WTC11 (cell line): ENCODE data around the gene PLIN3.

ENCODE experiments used
- CBFB ChIP-seq: sonication (generic); formaldehyde crosslinking; IDR thresholded peaks from 2 replicates; pipeline ENCODE4 v1.8.1; 2022; ENCODE audit warnings: mild to moderate bottlenecking, low read depth, missing genetic modification reagents
- CREB1 ChIP-seq: sonication (generic); formaldehyde crosslinking; IDR thresholded peaks from 2 replicates; pipeline ENCODE4 v1.8.0; 2023; ENCODE audit warnings: mild to moderate bottlenecking, missing genetic modification reagents
- GABPB1 ChIP-seq: sonication (generic); formaldehyde crosslinking; IDR thresholded peaks from 2 replicates; pipeline ENCODE4 v1.8.1; 2023; ENCODE audit warnings: mild to moderate bottlenecking, missing genetic modification reagents
- JUN ChIP-seq: sonication (generic); formaldehyde crosslinking; IDR thresholded peaks from 2 replicates; pipeline ENCODE4 v1.8.0; 2023; ENCODE audit warnings: mild to moderate bottlenecking, missing genetic modification reagents
- SOX15 ChIP-seq: fragments of 250-450 bp; sonication (Bioruptor Pico); IDR thresholded peaks from 2 replicates; pipeline ENCODE4 v1.9.0; 2021; ENCODE audit warnings: mild to moderate bottlenecking
- SP1 ChIP-seq: sonication (generic); formaldehyde crosslinking; conservative IDR thresholded peaks from 2 replicates; pipeline ENCODE4 v1.8.1; 2022; ENCODE audit warnings: missing genetic modification reagents
- ZNF121 ChIP-seq: sonication (generic); formaldehyde crosslinking; IDR thresholded peaks from 2 replicates; pipeline ENCODE4 v1.8.0; 2023; ENCODE audit warnings: missing genetic modification reagents
- TF ChIP-seq, protein P1 (sequence below): fragments of 200-600 bp; IDR thresholded peaks from 2 replicates; pipeline ENCODE4 v1.8.0; 2022; ENCODE audit warnings: antibody characterized with exemption
- TF ChIP-seq, protein P2 (sequence below): sonication (generic); formaldehyde crosslinking; IDR thresholded peaks from 2 replicates; pipeline ENCODE4 v1.8.0; 2022; ENCODE audit warnings: mild to moderate bottlenecking, missing genetic modification reagents
- TF ChIP-seq, protein P3 (sequence below): sonication (generic); formaldehyde crosslinking; IDR thresholded peaks from 2 replicates; pipeline ENCODE4 v1.8.1; 2023; ENCODE audit warnings: mild to moderate bottlenecking, missing genetic modification reagents, moderate library complexity
- TF ChIP-seq, protein P4 (sequence below): sonication (generic); formaldehyde crosslinking; IDR thresholded peaks from 2 replicates; pipeline ENCODE4 v1.8.1; 2022; ENCODE audit warnings: low read depth, missing genetic modification reagents, borderline replicate concordance

DNA sequence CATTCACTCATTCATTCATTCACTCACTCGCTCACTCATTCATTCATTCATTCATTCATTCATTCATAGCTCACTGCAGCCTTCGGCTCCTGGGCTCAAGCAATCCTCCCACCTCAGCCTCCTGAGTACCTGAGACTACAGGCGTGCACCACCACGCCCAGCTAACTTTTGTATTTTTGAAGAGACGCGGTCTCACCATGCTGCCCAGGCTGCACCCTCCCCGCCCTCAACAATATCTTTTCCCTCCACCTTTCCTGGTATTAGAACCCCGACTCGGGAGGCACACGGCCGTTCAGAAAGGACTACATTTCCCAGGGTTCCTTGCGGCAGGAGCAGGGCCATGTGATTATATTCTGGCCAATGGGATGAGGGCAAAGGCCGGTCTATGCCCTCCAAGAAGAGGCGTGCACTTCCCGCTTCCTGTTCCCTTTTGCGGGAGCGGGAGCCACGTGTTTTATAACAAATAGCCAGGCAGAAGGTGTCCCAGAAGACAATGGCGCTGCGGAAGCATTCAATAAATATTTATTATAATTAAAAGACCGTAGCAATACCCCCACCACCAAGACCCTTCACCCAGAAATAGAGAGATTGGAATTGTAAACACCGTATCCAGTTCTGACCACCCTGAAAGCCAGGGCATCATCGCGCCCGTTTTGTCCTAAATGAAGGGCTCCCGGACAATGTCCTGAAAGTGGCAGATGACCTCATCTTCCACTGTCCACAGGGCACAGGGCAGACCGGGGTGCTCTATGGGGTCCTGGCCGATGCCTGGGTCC, 51.9 kb downstream of the PLIN3 start:
- TF ChIP-seq, protein P1, sequence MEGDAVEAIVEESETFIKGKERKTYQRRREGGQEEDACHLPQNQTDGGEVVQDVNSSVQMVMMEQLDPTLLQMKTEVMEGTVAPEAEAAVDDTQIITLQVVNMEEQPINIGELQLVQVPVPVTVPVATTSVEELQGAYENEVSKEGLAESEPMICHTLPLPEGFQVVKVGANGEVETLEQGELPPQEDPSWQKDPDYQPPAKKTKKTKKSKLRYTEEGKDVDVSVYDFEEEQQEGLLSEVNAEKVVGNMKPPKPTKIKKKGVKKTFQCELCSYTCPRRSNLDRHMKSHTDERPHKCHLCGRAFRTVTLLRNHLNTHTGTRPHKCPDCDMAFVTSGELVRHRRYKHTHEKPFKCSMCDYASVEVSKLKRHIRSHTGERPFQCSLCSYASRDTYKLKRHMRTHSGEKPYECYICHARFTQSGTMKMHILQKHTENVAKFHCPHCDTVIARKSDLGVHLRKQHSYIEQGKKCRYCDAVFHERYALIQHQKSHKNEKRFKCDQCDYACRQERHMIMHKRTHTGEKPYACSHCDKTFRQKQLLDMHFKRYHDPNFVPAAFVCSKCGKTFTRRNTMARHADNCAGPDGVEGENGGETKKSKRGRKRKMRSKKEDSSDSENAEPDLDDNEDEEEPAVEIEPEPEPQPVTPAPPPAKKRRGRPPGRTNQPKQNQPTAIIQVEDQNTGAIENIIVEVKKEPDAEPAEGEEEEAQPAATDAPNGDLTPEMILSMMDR, result no peak
- TF ChIP-seq CBFB (CRISPR knock-in tag), result no peak
- peak; percentile 41; the same call in 1 of the 2 replicates for TF ChIP-seq SP1 (CRISPR knock-in tag)
- TF ChIP-seq, protein P2, sequence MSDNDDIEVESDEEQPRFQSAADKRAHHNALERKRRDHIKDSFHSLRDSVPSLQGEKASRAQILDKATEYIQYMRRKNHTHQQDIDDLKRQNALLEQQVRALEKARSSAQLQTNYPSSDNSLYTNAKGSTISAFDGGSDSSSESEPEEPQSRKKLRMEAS (CRISPR knock-in tag), result peak; percentile 96
- no peak for TF ChIP-seq ZNF121 (CRISPR knock-in tag)
- no peak for TF ChIP-seq CREB1
- TF ChIP-seq, protein P3, sequence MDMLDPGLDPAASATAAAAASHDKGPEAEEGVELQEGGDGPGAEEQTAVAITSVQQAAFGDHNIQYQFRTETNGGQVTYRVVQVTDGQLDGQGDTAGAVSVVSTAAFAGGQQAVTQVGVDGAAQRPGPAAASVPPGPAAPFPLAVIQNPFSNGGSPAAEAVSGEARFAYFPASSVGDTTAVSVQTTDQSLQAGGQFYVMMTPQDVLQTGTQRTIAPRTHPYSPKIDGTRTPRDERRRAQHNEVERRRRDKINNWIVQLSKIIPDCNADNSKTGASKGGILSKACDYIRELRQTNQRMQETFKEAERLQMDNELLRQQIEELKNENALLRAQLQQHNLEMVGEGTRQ (CRISPR knock-in tag), result peak; percentile 98
- TF ChIP-seq GABPB1 (CRISPR knock-in tag), result no peak
- no peak for TF ChIP-seq SOX15 (CRISPR knock-in tag)
- TF ChIP-seq, protein P4, sequence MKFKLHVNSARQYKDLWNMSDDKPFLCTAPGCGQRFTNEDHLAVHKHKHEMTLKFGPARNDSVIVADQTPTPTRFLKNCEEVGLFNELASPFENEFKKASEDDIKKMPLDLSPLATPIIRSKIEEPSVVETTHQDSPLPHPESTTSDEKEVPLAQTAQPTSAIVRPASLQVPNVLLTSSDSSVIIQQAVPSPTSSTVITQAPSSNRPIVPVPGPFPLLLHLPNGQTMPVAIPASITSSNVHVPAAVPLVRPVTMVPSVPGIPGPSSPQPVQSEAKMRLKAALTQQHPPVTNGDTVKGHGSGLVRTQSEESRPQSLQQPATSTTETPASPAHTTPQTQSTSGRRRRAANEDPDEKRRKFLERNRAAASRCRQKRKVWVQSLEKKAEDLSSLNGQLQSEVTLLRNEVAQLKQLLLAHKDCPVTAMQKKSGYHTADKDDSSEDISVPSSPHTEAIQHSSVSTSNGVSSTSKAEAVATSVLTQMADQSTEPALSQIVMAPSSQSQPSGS (CRISPR knock-in tag), result no peak
- TF ChIP-seq JUN (CRISPR knock-in tag), result 0 out of 2 replicates have a peak, but pooled peaks have one; percentile 25
